Measurements from ENCODE around the gene PPP2R5C. TPM values are rescaled to one million over a fixed set of nuclear protein-coding genes. Genes with fewer than 3 reads are reported as not detected.

The PPP2R5C gene
- total RNA-seq, 1 donor from 2014 or later, result 227 TPM

DNA sequence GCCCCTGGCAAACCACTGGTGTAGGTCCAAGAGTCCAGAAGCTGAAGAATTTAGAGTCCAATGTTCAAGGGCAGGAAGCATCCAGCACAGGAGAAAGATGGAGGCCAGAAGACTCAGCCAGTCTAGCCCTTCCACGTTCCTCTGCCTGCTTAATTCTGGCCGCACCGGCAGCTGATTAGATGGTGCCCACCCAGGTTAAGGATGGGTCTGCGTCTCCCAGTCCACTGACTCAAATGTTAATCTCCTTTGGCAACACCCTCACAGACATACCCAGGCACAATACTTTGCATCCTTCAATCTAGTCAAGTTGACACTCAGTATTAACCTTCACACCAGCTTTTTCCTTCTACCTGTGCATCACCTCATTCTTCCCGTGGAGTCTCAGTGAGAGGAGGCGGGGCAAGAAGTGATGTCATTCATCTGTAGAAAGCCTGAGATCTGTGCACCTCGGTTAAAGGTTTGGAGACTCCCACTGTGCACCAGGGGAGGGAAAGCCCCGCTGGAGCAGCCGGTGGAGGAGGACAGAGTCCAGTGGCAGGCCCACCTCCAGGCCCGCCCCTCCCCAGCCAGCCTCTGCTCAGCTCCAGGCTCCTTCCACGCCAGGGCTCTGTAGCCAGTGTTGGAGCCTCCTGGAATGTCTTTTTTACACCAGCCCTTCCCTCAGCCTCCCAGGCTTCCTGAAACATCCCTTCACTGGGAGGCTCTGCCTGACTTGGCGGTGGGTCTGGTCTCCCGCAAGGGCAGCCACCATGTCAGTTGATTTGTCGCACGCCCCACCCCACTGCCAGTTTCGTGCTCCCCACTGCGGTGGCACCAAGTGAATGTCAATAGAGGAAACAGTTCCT lies 122.8 kb downstream of the PPP2R5C start:
- TF ChIP-seq, protein P1, sequence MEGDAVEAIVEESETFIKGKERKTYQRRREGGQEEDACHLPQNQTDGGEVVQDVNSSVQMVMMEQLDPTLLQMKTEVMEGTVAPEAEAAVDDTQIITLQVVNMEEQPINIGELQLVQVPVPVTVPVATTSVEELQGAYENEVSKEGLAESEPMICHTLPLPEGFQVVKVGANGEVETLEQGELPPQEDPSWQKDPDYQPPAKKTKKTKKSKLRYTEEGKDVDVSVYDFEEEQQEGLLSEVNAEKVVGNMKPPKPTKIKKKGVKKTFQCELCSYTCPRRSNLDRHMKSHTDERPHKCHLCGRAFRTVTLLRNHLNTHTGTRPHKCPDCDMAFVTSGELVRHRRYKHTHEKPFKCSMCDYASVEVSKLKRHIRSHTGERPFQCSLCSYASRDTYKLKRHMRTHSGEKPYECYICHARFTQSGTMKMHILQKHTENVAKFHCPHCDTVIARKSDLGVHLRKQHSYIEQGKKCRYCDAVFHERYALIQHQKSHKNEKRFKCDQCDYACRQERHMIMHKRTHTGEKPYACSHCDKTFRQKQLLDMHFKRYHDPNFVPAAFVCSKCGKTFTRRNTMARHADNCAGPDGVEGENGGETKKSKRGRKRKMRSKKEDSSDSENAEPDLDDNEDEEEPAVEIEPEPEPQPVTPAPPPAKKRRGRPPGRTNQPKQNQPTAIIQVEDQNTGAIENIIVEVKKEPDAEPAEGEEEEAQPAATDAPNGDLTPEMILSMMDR (IDR thresholded peaks at IDR 0.05), result no peak
- peaks cover 11% of the 10 kb centered on the region for H3K4me1 Mint-ChIP-seq
- POLR2A ChIA-PET, result no interaction called here
- no peaks in the 10 kb centered on the region for H3K27me3 Mint-ChIP-seq
- intact Hi-C loops (cut with micrococcal nuclease), result no loop called here
- no peak for ATAC-seq (ENCODE audit: low read depth)
- peaks cover 84% of the 10 kb centered on the region for H3K36me3 Mint-ChIP-seq (ENCODE audit: low read depth)
- CTCF ChIA-PET, result interaction anchor here (0.6 kb wide), 1 partner anchor 116 kb away, joined by 3 read pairs; no protein-coding TSS in a partner anchor
- H3K4me3 Mint-ChIP-seq, result no peak overlapping the region
- no peak for DNase-seq
- no peak overlapping the region for H3K27ac Mint-ChIP-seq
- no peaks in the 10 kb centered on the region for H3K9me3 Mint-ChIP-seq

DNA sequence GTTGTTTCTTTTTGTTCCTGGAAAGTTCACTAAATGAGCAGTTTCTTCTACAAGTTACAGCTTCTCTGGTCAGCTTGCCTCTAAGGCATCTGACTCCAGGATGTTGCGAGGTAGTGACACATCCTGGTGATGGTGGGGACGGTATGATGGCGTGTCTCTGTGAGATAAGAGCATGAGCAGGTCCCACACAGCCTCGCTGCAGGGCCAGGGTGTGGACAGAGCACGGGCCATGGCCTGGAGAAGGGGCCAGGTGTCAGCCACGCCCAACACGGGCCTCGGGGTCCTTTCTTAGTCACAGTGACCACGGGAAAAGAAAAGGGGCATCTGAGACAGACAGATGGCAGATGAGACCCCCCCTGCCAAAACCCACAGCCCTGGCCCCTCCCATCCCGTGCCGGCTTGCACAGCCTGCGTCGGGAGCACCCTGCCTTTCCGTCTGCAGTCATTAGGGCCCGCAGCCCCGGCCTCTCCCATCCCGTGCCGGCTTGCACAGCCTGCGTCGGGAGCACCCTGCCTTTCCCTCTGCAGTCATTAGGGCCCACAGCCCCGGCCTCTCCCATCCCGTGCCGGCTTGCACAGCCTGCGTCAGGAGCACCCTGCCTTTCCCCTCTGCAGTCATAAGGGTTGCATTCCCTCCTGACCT lies 123.5 kb downstream of the PPP2R5C start:
- no peak overlapping the region for H3K4me3 Mint-ChIP-seq
- ATAC-seq (ENCODE audit: low read depth) (no peak), DNase-seq (no peak)
- no peak overlapping the region for H3K27ac Mint-ChIP-seq
- no peaks in the 10 kb centered on the region for H3K9me3 Mint-ChIP-seq
- TF ChIP-seq, protein P1 (IDR thresholded peaks at IDR 0.05), result no peak
- no peaks in the 10 kb centered on the region for H3K27me3 Mint-ChIP-seq
- ChIA-PET POLR2A (no interaction called here), CTCF (no interaction called here)
- H3K36me3 Mint-ChIP-seq (ENCODE audit: low read depth), result peaks cover 85% of the 10 kb centered on the region
- intact Hi-C loops (cut with micrococcal nuclease), result no loop called here
- peaks cover 3% of the 10 kb centered on the region for H3K4me1 Mint-ChIP-seq

DNA sequence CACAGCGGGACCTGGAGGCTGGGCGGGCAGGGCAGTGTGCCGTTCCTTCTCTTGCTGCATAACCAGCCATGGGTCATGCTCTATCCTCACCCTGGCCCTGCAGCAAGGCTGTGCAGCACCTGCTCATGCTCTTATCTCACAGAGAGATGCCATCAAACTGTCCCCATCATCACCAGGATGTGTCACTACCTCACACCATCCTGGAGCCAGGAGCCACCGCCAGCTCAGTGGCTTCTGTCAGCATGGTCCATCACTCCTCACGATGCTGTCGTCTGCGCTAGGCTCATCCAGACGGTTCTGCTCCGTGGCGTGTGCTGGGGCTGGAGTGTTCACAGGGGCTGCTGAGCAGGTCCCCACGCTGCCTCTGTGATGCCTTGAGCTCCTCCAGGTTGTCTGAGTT lies 125.7 kb downstream of the PPP2R5C start:
- TF ChIP-seq, protein P1 (IDR thresholded peaks at IDR 0.05), result no peak
- DNase-seq, result no peak
- Mint-ChIP-seq H3K36me3 (ENCODE audit: low read depth) (peaks cover 86% of the 10 kb centered on the region), H3K4me1 (no peaks in the 10 kb centered on the region), H3K9me3 (no peaks in the 10 kb centered on the region), H3K4me3 (no peak overlapping the region), H3K27ac (no peak overlapping the region), H3K27me3 (no peaks in the 10 kb centered on the region)
- POLR2A ChIA-PET, result interaction anchor here (0.6 kb wide), 1 partner anchor 14 kb away, joined by 3 read pairs; no protein-coding TSS in a partner anchor
- CTCF ChIA-PET, result interaction anchor here (1.2 kb wide), 1 partner anchor 116 kb away, joined by 3 read pairs; no protein-coding TSS in a partner anchor
- intact Hi-C loops (cut with micrococcal nuclease), result no loop called here
- ATAC-seq (ENCODE audit: low read depth), result no peak

DNA sequence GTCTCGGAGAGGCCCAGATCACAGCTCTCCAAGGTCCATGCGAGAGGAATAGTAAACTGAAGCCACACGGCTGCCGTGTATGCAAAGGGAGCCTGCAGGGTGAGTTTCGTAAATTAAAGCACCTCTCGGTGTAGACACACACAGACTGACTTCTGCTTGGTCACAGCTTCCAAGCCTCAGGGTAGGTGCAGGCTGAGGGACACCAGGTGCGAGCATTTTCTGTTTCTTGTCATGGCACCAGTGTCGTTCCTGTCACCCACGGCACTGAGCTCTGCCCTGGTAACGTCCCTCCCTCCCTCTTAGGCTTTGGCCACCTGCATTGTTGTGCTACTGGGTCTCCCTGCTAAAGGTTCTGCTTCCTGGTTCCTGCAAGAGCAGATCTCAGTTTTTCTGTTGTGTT lies 126.7 kb downstream of the PPP2R5C start:
- H3K36me3 Mint-ChIP-seq (ENCODE audit: low read depth), result peaks cover 85% of the 10 kb centered on the region
- POLR2A ChIA-PET, result interaction anchor here (0.6 to 0.7 kb wide), 2 partner anchors 11 to 46 kb away, joined by 3 to 4 read pairs; no protein-coding TSS in a partner anchor

More for the DNA sequence above, 126.7 kb downstream of the PPP2R5C start:
- CTCF ChIA-PET, result no interaction called here
- ATAC-seq (ENCODE audit: low read depth) (no peak), DNase-seq (no peak)
- Mint-ChIP-seq H3K4me3 (no peak overlapping the region), H3K9me3 (no peaks in the 10 kb centered on the region), H3K4me1 (no peaks in the 10 kb centered on the region), H3K27ac (no peak overlapping the region), H3K27me3 (no peaks in the 10 kb centered on the region)
- intact Hi-C loops (cut with micrococcal nuclease), result no loop called here
- TF ChIP-seq, protein P1 (IDR thresholded peaks at IDR 0.05), result no peak

All from activated B cell treated with CpG ODN at 0.5 μM for 24 hours (primary cell).